ENCODE measurements around the gene ZNF214. TPM values are rescaled to one million over a fixed set of nuclear protein-coding genes. Genes with fewer than 3 reads are reported as not detected.

Gene ZNF214
- 1.4 to 3.1 TPM (median 2.5 TPM) in 3 replicates for total RNA-seq
- long read RNA-seq, partial matches to known transcripts = 0 of 2 reads
- long read RNA-seq, other reads (novel, unspliced or antisense) = 1 of 2 reads

- no peaks in the 10 kb centered on the region for H3K9me3 Mint-ChIP-seq (ENCODE audit: low read depth)
- no peak for DNase-seq (ENCODE audit: low spot score)
- H3K4me1 Mint-ChIP-seq (ENCODE audit: low read depth) = peaks cover 9% of the 10 kb centered on the region
- H3K36me3 Mint-ChIP-seq (ENCODE audit: low read depth) = no peaks in the 10 kb centered on the region
- TF ChIP-seq CTCF (IDR thresholded peaks at IDR 0.05) = no peak
- H3K4me3 Mint-ChIP-seq (ENCODE audit: unreplicated experiment) = peak within 1 kb of the TSS; percentile 97
- peak within 1 kb of the TSS; percentile 95 for H3K27ac Mint-ChIP-seq (ENCODE audit: unreplicated experiment)
- H3K27me3 Mint-ChIP-seq (ENCODE audit: low read depth) = peaks cover 11% of the 10 kb centered on the region
Measured at GRCh38 chr11:7020183-7020917, at the start of gene ZNF214, which contains the start of gene NLRP14. Gene ZNF214, minus strand, starts transcription at chr11:7020346. Its CDS starts 17,511 bp downstream, at chr11:7002835. Gene NLRP14, plus strand, starts transcription at chr11:7020479. Its CDS starts 18,108 bp downstream, at chr11:7038587.

- Mint-ChIP-seq H3K9me3 (ENCODE audit: low read depth) (no peaks in the 10 kb centered on the region), H3K27ac (ENCODE audit: unreplicated experiment) (no peak overlapping the region), H3K4me1 (ENCODE audit: low read depth) (no peaks in the 10 kb centered on the region), H3K27me3 (ENCODE audit: low read depth) (peaks cover 6% of the 10 kb centered on the region), H3K4me3 (ENCODE audit: unreplicated experiment) (no peak overlapping the region), H3K36me3 (ENCODE audit: low read depth) (no peaks in the 10 kb centered on the region)
- no peak for TF ChIP-seq CTCF (IDR thresholded peaks at IDR 0.05)
- no peak for DNase-seq (ENCODE audit: low spot score)
Measured at GRCh38 chr11:7062534-7062933, 42.4 kb upstream of the ZNF214 start.

GRCh38 chr11:7060868-7061267 is 40.7 kb upstream of the ZNF214 start:
- H3K36me3 Mint-ChIP-seq (ENCODE audit: low read depth) = no peaks in the 10 kb centered on the region
- H3K27ac Mint-ChIP-seq (ENCODE audit: unreplicated experiment) = no peak overlapping the region
- no peaks in the 10 kb centered on the region for H3K4me1 Mint-ChIP-seq (ENCODE audit: low read depth)
- peaks cover 1% of the 10 kb centered on the region for H3K27me3 Mint-ChIP-seq (ENCODE audit: low read depth)
- no peak for DNase-seq (ENCODE audit: low spot score)
- H3K4me3 Mint-ChIP-seq (ENCODE audit: unreplicated experiment) = no peak overlapping the region
- TF ChIP-seq CTCF (IDR thresholded peaks at IDR 0.05) = no peak
- no peaks in the 10 kb centered on the region for H3K9me3 Mint-ChIP-seq (ENCODE audit: low read depth)

GRCh38 chr11:7057641-7058040 is 37.5 kb upstream of the ZNF214 start:
- Mint-ChIP-seq H3K27me3 (ENCODE audit: low read depth) (peaks cover 1% of the 10 kb centered on the region), H3K36me3 (ENCODE audit: low read depth) (no peaks in the 10 kb centered on the region), H3K4me3 (ENCODE audit: unreplicated experiment) (no peak overlapping the region), H3K9me3 (ENCODE audit: low read depth) (no peaks in the 10 kb centered on the region), H3K27ac (ENCODE audit: unreplicated experiment) (no peak overlapping the region), H3K4me1 (ENCODE audit: low read depth) (no peaks in the 10 kb centered on the region)
- TF ChIP-seq CTCF (IDR thresholded peaks at IDR 0.05) = no peak
- no peak for DNase-seq (ENCODE audit: low spot score)

GRCh38 chr11:7056828-7057513 is 36.8 kb upstream of the ZNF214 start:
- no peaks in the 10 kb centered on the region for H3K36me3 Mint-ChIP-seq (ENCODE audit: low read depth)
- no peak overlapping the region for H3K4me3 Mint-ChIP-seq (ENCODE audit: unreplicated experiment)
- H3K27ac Mint-ChIP-seq (ENCODE audit: unreplicated experiment) = no peak overlapping the region
- DNase-seq (ENCODE audit: low spot score) = no peak
- peaks cover 1% of the 10 kb centered on the region for H3K27me3 Mint-ChIP-seq (ENCODE audit: low read depth)
- no peaks in the 10 kb centered on the region for H3K4me1 Mint-ChIP-seq (ENCODE audit: low read depth)
- no peak for TF ChIP-seq CTCF (IDR thresholded peaks at IDR 0.05)
- no peaks in the 10 kb centered on the region for H3K9me3 Mint-ChIP-seq (ENCODE audit: low read depth)
